NT2/D1 (cell line): ENCODE measurements around the gene GASK1A.
A peak's percentile ranks its signal among the peaks of the same experiment; 100 is the strongest.
"Not testable (repeated sequence)": the region's sequence is repeated elsewhere in the genome, so short reads cannot be mapped to it uniquely, and the experiment has no call there.

Source experiments
- DNase-seq: peaks from one replicate; pipeline ENCODE4 v3.0.0-alpha.2; 2011; ENCODE audit warnings: low read depth, low spot score
- H3K27me3 ChIP-seq: 2 replicates; pipeline ENCODE4 v1.6.0; 2011; ENCODE audit warnings: mild to moderate bottlenecking; ENCODE audit not compliant: insufficient read length, insufficient read depth
- H3K36me3 ChIP-seq: 2 replicates; pipeline ENCODE4 v1.6.1; 2011; ENCODE audit warnings: mild to moderate bottlenecking, low read length, mixed read lengths; ENCODE audit not compliant: insufficient read depth, insufficient read length
- H3K4me1 ChIP-seq: 2 replicates; pipeline ENCODE4 v1.5.1; 2011; ENCODE audit not compliant: insufficient read depth, insufficient read length
- H3K4me3 ChIP-seq: 2 replicates; pipeline ENCODE4 v1.5.1; 2011; ENCODE audit warnings: low read depth; ENCODE audit not compliant: insufficient read length
- H3K9ac ChIP-seq: 2 replicates; pipeline ENCODE4 v1.6.0; 2011; ENCODE audit warnings: low read depth; ENCODE audit not compliant: insufficient read length
- H3K9me3 ChIP-seq: 2 replicates; pipeline ENCODE4 v1.5.1; 2011; ENCODE audit warnings: mild to moderate bottlenecking, low read length; ENCODE audit not compliant: insufficient read depth
- SUZ12 ChIP-seq: IDR thresholded peaks from 2 replicates; pipeline ENCODE4 v1.6.1; 2011; ENCODE audit not compliant: insufficient read length, insufficient read depth; ENCODE audit errors: extremely low read depth
- YY1 ChIP-seq: IDR thresholded peaks from 2 replicates; pipeline ENCODE4 v1.6.1; 2011; ENCODE audit not compliant: insufficient read length, insufficient read depth
- ZNF274 ChIP-seq: IDR thresholded peaks from 2 replicates; pipeline ENCODE4 v1.6.1; 2011; ENCODE audit warnings: mild to moderate bottlenecking, low read depth, low read length

GASK1A gene

GRCh38 chr3:43055806-43056770 lies 77.0 kb downstream of the GASK1A start:
- Histone ChIP-seq H3K4me3 (no peak overlapping the region), H3K9ac (no peak overlapping the region), H3K4me1 (peaks cover 7% of the 10 kb centered on the region), H3K9me3 (peaks cover 22% of the 10 kb centered on the region), H3K27me3 (no peaks in the 10 kb centered on the region), H3K36me3 (no peaks in the 10 kb centered on the region)
- no peak for TF ChIP-seq ZNF274
- TF ChIP-seq SUZ12 = no peak
- TF ChIP-seq YY1 = no peak
- DNase-seq = no peak

GRCh38 chr3:43059456-43059855 lies 80.3 kb downstream of the GASK1A start:
- no peaks in the 10 kb centered on the region for H3K27me3 ChIP-seq
- no peak for DNase-seq
- H3K9ac ChIP-seq = no peak overlapping the region
- H3K4me1 ChIP-seq = peaks cover 19% of the 10 kb centered on the region
- no peak for TF ChIP-seq SUZ12
- no peak for TF ChIP-seq YY1
- no peak for TF ChIP-seq ZNF274
- H3K4me3 ChIP-seq = no peak overlapping the region
- H3K9me3 ChIP-seq = peaks cover 26% of the 10 kb centered on the region
- no peaks in the 10 kb centered on the region for H3K36me3 ChIP-seq

GRCh38 chr3:43061101-43061895 lies 82.2 kb downstream of the GASK1A start:
- no peak overlapping the region for H3K9ac ChIP-seq
- DNase-seq = no peak
- peaks cover 27% of the 10 kb centered on the region for H3K9me3 ChIP-seq
- peaks cover 19% of the 10 kb centered on the region for H3K4me1 ChIP-seq
- H3K4me3 ChIP-seq = no peak overlapping the region
- H3K36me3 ChIP-seq = no peaks in the 10 kb centered on the region
- H3K27me3 ChIP-seq = no peaks in the 10 kb centered on the region
- TF ChIP-seq SUZ12 = no peak
- no peak for TF ChIP-seq YY1
- TF ChIP-seq ZNF274 = no peak

GRCh38 chr3:43062040-43062563 lies 83.0 kb downstream of the GASK1A start:
- Histone ChIP-seq H3K9ac (no peak overlapping the region), H3K4me1 (peaks cover 19% of the 10 kb centered on the region), H3K36me3 (no peaks in the 10 kb centered on the region), H3K9me3 (peaks cover 27% of the 10 kb centered on the region), H3K4me3 (no peak overlapping the region), H3K27me3 (no peaks in the 10 kb centered on the region)
- TF ChIP-seq YY1 = no peak
- no peak for TF ChIP-seq SUZ12
- TF ChIP-seq ZNF274 = no peak
- no peak for DNase-seq

GRCh38 chr3:43062564-43063040 lies 83.5 kb downstream of the GASK1A start:
- no peak overlapping the region for H3K4me3 ChIP-seq
- H3K9me3 ChIP-seq = peaks cover 27% of the 10 kb centered on the region
- peak; percentile 85 for DNase-seq
- H3K36me3 ChIP-seq = no peaks in the 10 kb centered on the region
- TF ChIP-seq ZNF274 (no peak), SUZ12 (no peak), YY1 (no peak)
- H3K9ac ChIP-seq = no peak overlapping the region
- no peaks in the 10 kb centered on the region for H3K27me3 ChIP-seq
- H3K4me1 ChIP-seq = peaks cover 19% of the 10 kb centered on the region

GRCh38 chr3:43063114-43063513 lies 84.0 kb downstream of the GASK1A start:
- H3K9ac ChIP-seq = no peak overlapping the region
- H3K27me3 ChIP-seq = no peaks in the 10 kb centered on the region
- no peak for DNase-seq
- TF ChIP-seq ZNF274 = no peak
- no peak for TF ChIP-seq YY1
- TF ChIP-seq SUZ12 = no peak
- H3K4me1 ChIP-seq = peaks cover 19% of the 10 kb centered on the region
- peaks cover 27% of the 10 kb centered on the region for H3K9me3 ChIP-seq
- H3K4me3 ChIP-seq = no peak overlapping the region
- no peaks in the 10 kb centered on the region for H3K36me3 ChIP-seq

GRCh38 chr3:43070670-43071069 lies 91.6 kb downstream of the GASK1A start:
- not testable (repeated sequence) for H3K9ac ChIP-seq, H3K4me3 ChIP-seq, DNase-seq

More at GRCh38 chr3:43070670-43071069, 91.6 kb downstream of the GASK1A start:
- not testable (repeated sequence) for H3K9me3 ChIP-seq, H3K27me3 ChIP-seq, H3K4me1 ChIP-seq, H3K36me3 ChIP-seq
